WTC11 (cell line): ENCODE results near the gene ZFP90.

Experiments used
- CREB1 ChIP-seq: sonication (generic); formaldehyde crosslinking; IDR thresholded peaks from 2 replicates; pipeline ENCODE4 v1.8.0; 2023; ENCODE audit warnings: mild to moderate bottlenecking, missing genetic modification reagents
- ESRRA ChIP-seq: sonication (generic); formaldehyde crosslinking; IDR thresholded peaks from 2 replicates; pipeline ENCODE4 v1.8.1; 2022; ENCODE audit warnings: mild to moderate bottlenecking, missing genetic modification reagents, borderline replicate concordance
- KAT7 ChIP-seq: sonication (generic); formaldehyde crosslinking; IDR thresholded peaks from 2 replicates; pipeline ENCODE4 v1.8.1; 2023; ENCODE audit warnings: missing genetic modification reagents, mild to moderate bottlenecking, borderline replicate concordance
- NFYB ChIP-seq: sonication (generic); formaldehyde crosslinking; conservative IDR thresholded peaks from 2 replicates; pipeline ENCODE4 v1.8.0; 2022; ENCODE audit warnings: low read depth, missing genetic modification reagents
- NR2C2 ChIP-seq: sonication (generic); formaldehyde crosslinking; IDR thresholded peaks from 2 replicates; pipeline ENCODE4 v1.8.0; 2022; ENCODE audit warnings: mild to moderate bottlenecking, missing genetic modification reagents
- SP1 ChIP-seq: sonication (generic); formaldehyde crosslinking; conservative IDR thresholded peaks from 2 replicates; pipeline ENCODE4 v1.8.1; 2022; ENCODE audit warnings: missing genetic modification reagents
- TP53 ChIP-seq: sonication (generic); formaldehyde crosslinking; IDR thresholded peaks from 2 replicates; pipeline ENCODE4 v1.8.1; 2023; ENCODE audit warnings: mild to moderate bottlenecking, missing genetic modification reagents
- ZNF138 ChIP-seq: sonication (generic); formaldehyde crosslinking; conservative IDR thresholded peaks from 2 replicates; pipeline ENCODE4 v1.8.1; 2022; ENCODE audit warnings: mild to moderate bottlenecking, moderate library complexity, missing genetic modification reagents
- TF ChIP-seq, protein P1 (sequence below): sonication (generic); formaldehyde crosslinking; IDR thresholded peaks from 2 replicates; pipeline ENCODE4 v1.8.1; 2022; ENCODE audit warnings: low read depth, missing genetic modification reagents, borderline replicate concordance
- TF ChIP-seq, protein P2 (sequence below): fragments of 200-600 bp; IDR thresholded peaks from 2 replicates; pipeline ENCODE4 v1.8.0; 2022; ENCODE audit warnings: antibody characterized with exemption
- TF ChIP-seq, protein P3 (sequence below): sonication (generic); formaldehyde crosslinking; IDR thresholded peaks from 2 replicates; pipeline ENCODE4 v1.8.0; 2022; ENCODE audit warnings: mild to moderate bottlenecking, missing genetic modification reagents
- TF ChIP-seq, protein P4 (sequence below): sonication (generic); formaldehyde crosslinking; conservative IDR thresholded peaks from 2 replicates; pipeline ENCODE4 v1.8.1; 2022; ENCODE audit warnings: mild to moderate bottlenecking, missing genetic modification reagents
- TF ChIP-seq, protein P5 (sequence below): sonication (generic); formaldehyde crosslinking; IDR thresholded peaks from 2 replicates; pipeline ENCODE4 v1.8.0; 2022; ENCODE audit warnings: mild to moderate bottlenecking, missing genetic modification reagents
- TF ChIP-seq, protein P6 (sequence below): sonication (generic); formaldehyde crosslinking; IDR thresholded peaks from 2 replicates; pipeline ENCODE4 v1.8.1; 2023; ENCODE audit warnings: mild to moderate bottlenecking, missing genetic modification reagents, moderate library complexity

DNA sequence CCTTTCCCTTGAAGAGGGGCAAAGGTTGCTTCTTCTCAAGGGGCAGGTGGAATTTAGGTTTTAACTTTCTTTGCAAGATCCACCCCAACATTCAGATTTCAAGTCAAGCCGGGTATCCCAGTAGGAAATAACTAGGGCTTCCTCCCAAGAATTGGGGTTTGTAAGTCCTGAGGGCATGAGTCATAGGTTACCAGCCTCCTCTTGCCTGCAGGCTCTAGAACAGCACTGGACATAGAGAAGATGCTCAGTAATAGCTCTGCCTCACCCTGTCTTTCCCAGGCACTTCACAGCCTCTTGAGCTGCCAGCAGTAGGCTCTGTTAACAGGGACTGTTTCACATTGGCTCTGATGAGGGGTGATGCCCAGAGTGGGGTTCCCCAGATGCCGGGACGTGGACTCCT is 35.8 kb upstream of the ZFP90 start:
- TF ChIP-seq, protein P1, sequence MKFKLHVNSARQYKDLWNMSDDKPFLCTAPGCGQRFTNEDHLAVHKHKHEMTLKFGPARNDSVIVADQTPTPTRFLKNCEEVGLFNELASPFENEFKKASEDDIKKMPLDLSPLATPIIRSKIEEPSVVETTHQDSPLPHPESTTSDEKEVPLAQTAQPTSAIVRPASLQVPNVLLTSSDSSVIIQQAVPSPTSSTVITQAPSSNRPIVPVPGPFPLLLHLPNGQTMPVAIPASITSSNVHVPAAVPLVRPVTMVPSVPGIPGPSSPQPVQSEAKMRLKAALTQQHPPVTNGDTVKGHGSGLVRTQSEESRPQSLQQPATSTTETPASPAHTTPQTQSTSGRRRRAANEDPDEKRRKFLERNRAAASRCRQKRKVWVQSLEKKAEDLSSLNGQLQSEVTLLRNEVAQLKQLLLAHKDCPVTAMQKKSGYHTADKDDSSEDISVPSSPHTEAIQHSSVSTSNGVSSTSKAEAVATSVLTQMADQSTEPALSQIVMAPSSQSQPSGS (CRISPR knock-in tag) = no peak
- TF ChIP-seq, protein P2, sequence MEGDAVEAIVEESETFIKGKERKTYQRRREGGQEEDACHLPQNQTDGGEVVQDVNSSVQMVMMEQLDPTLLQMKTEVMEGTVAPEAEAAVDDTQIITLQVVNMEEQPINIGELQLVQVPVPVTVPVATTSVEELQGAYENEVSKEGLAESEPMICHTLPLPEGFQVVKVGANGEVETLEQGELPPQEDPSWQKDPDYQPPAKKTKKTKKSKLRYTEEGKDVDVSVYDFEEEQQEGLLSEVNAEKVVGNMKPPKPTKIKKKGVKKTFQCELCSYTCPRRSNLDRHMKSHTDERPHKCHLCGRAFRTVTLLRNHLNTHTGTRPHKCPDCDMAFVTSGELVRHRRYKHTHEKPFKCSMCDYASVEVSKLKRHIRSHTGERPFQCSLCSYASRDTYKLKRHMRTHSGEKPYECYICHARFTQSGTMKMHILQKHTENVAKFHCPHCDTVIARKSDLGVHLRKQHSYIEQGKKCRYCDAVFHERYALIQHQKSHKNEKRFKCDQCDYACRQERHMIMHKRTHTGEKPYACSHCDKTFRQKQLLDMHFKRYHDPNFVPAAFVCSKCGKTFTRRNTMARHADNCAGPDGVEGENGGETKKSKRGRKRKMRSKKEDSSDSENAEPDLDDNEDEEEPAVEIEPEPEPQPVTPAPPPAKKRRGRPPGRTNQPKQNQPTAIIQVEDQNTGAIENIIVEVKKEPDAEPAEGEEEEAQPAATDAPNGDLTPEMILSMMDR = no peak
- no peak for TF ChIP-seq NFYB
- no peak for TF ChIP-seq SP1
- TF ChIP-seq, protein P3, sequence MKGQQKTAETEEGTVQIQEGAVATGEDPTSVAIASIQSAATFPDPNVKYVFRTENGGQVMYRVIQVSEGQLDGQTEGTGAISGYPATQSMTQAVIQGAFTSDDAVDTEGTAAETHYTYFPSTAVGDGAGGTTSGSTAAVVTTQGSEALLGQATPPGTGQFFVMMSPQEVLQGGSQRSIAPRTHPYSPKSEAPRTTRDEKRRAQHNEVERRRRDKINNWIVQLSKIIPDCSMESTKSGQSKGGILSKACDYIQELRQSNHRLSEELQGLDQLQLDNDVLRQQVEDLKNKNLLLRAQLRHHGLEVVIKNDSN = no peak
- TF ChIP-seq, protein P4, sequence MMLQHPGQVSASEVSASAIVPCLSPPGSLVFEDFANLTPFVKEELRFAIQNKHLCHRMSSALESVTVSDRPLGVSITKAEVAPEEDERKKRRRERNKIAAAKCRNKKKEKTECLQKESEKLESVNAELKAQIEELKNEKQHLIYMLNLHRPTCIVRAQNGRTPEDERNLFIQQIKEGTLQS (CRISPR knock-in tag) = no peak
- no peak for TF ChIP-seq NR2C2 (CRISPR knock-in tag)
- TF ChIP-seq, protein P5, sequence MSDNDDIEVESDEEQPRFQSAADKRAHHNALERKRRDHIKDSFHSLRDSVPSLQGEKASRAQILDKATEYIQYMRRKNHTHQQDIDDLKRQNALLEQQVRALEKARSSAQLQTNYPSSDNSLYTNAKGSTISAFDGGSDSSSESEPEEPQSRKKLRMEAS = no peak
- TF ChIP-seq TP53 = no peak
- no peak for TF ChIP-seq CREB1 (CRISPR knock-in tag)
- TF ChIP-seq ZNF138 (CRISPR knock-in tag) = no peak
- TF ChIP-seq KAT7 (CRISPR knock-in tag) = no peak
- TF ChIP-seq ESRRA (CRISPR knock-in tag) = no peak
- TF ChIP-seq, protein P6, sequence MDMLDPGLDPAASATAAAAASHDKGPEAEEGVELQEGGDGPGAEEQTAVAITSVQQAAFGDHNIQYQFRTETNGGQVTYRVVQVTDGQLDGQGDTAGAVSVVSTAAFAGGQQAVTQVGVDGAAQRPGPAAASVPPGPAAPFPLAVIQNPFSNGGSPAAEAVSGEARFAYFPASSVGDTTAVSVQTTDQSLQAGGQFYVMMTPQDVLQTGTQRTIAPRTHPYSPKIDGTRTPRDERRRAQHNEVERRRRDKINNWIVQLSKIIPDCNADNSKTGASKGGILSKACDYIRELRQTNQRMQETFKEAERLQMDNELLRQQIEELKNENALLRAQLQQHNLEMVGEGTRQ (CRISPR knock-in tag) = no peak
